ENCODE results near the gene FGFBP1.

FGFBP1 gene

GRCh38 chr4:15936495-15936894, 2.0 kb downstream of the FGFBP1 start:
- no peak overlapping the region for H3K4me3 ChIP-seq (ENCODE audit: low read depth, low read length)
- in situ Hi-C loops (cut with HindIII; ENCODE audit: low sequenced_read_pairs), result no loop called here
- no peak for DNase-seq (ENCODE audit: low read depth, low spot score)
- TF ChIP-seq CTCF (IDR thresholded peaks at IDR 0.05; ENCODE audit: low read depth, low read length), result no peak

- no peak for TF ChIP-seq CTCF (IDR thresholded peaks at IDR 0.05; ENCODE audit: low read depth, low read length)
- in situ Hi-C loops (cut with HindIII; ENCODE audit: low sequenced_read_pairs), result no loop called here
- H3K4me3 ChIP-seq (ENCODE audit: low read depth, low read length), result no peak overlapping the region
- DNase-seq (ENCODE audit: low read depth, low spot score), result no peak
Measured at GRCh38 chr4:15935504-15936402, 2.8 kb downstream of the FGFBP1 start.

- TF ChIP-seq CTCF (IDR thresholded peaks at IDR 0.05; ENCODE audit: low read depth, low read length), result no peak
- in situ Hi-C loops (cut with HindIII; ENCODE audit: low sequenced_read_pairs), result no loop called here
- no peak for DNase-seq (ENCODE audit: low read depth, low spot score)
- H3K4me3 ChIP-seq (ENCODE audit: low read depth, low read length), result no peak overlapping the region
Measured at GRCh38 chr4:15934259-15934658, 4.3 kb downstream of the FGFBP1 start.

- in situ Hi-C loops (cut with HindIII; ENCODE audit: low sequenced_read_pairs), result no loop called here
- TF ChIP-seq CTCF (IDR thresholded peaks at IDR 0.05; ENCODE audit: low read depth, low read length), result no peak
- no peak for DNase-seq (ENCODE audit: low read depth, low spot score)
- no peak overlapping the region for H3K4me3 ChIP-seq (ENCODE audit: low read depth, low read length)
Measured at GRCh38 chr4:15931451-15932210, 6.9 kb downstream of the FGFBP1 start.

- in situ Hi-C loops (cut with HindIII; ENCODE audit: low sequenced_read_pairs), result no loop called here
- no peak for TF ChIP-seq CTCF (IDR thresholded peaks at IDR 0.05; ENCODE audit: low read depth, low read length)
- no peak for DNase-seq (ENCODE audit: low read depth, low spot score)
- no peak overlapping the region for H3K4me3 ChIP-seq (ENCODE audit: low read depth, low read length)
Measured at GRCh38 chr4:15930314-15930713, 8.2 kb downstream of the FGFBP1 start.

- no peak for DNase-seq (ENCODE audit: low read depth, low spot score)
- no peak overlapping the region for H3K4me3 ChIP-seq (ENCODE audit: low read depth, low read length)
- no peak for TF ChIP-seq CTCF (IDR thresholded peaks at IDR 0.05; ENCODE audit: low read depth, low read length)
- in situ Hi-C loops (cut with HindIII; ENCODE audit: low sequenced_read_pairs), result no loop called here
Measured at GRCh38 chr4:15929540-15929939, 9.0 kb downstream of the FGFBP1 start.
